Heart right ventricle (tissue), 16 donors: ENCODE results near the gene PALD1. TPM values are rescaled to one million over a fixed set of nuclear protein-coding genes. Genes with fewer than 3 reads are reported as not detected.

Experiments
- ATAC-seq, 8 donors: fragments of 200-7000 bp; cut with Tn5 transposase; one replicate each; pipeline ENCODE4 v1.9.1; 2020; ENCODE audit warnings: mild to moderate bottlenecking in 8 of 8, moderate library complexity in 8 of 8, moderate number of reproducible peaks in 1 of 8
- DNase-seq, 2 donors: peaks; one replicate each; pipeline ENCODE4 v3.0.0-alpha.2; 2020
- H3K27ac ChIP-seq, 10 donors: fragments of 200-600 bp; sonication (generic) in 2 of 10; one replicate each; pipeline versions ENCODE4 v1.5.0 to v1.8.0; 2020 to 2022; ENCODE audit warnings: mild to moderate bottlenecking in 3 of 10
- H3K27me3 ChIP-seq, 7 donors: fragments of 200-600 bp; one replicate each; pipeline ENCODE4 v1.8.0; 2021 to 2022; ENCODE audit warnings: mild to moderate bottlenecking in 2 of 7
- H3K36me3 ChIP-seq, 9 donors: fragments of 200-600 bp; sonication (generic) in 1 of 9; one replicate each; pipeline versions ENCODE4 v1.5.0 to v1.8.0; 2020 to 2022; ENCODE audit warnings: mild to moderate bottlenecking in 2 of 9
- H3K4me1 ChIP-seq, 9 donors: fragments of 200-600 bp; sonication (generic) in 1 of 9; one replicate each; pipeline versions ENCODE4 v1.5.0 to v1.8.0; 2020 to 2022; ENCODE audit warnings: mild to moderate bottlenecking in 4 of 9
- H3K4me3 ChIP-seq, 10 donors: fragments of 200-600 bp; sonication (generic) in 2 of 10; one replicate each; pipeline versions ENCODE4 v1.5.0 to v1.8.0; 2020 to 2022; ENCODE audit warnings: mild to moderate bottlenecking in 7 of 10, moderate library complexity in 2 of 10
- H3K9me3 ChIP-seq, 11 donors: fragments of 200-600 bp in 10 of 11; sonication (generic) in 2 of 11; one replicate each; pipeline versions ENCODE4 v1.5.0 to v1.8.0; 2013 to 2022; ENCODE audit warnings: mild to moderate bottlenecking in 2 of 11, control low read depth in 1 of 11, moderate library complexity in 1 of 11
- CTCF ChIP-seq, 9 donors: fragments of 200-600 bp; sonication (generic) in 2 of 9; IDR thresholded peaks; one replicate each; pipeline versions ENCODE4 v1.5.0 to v1.8.0; 2021 to 2022; ENCODE audit warnings: antibody characterized with exemption in 9 of 9, mild to moderate bottlenecking in 5 of 9, moderate library complexity in 1 of 9
- WGBS, 2 donors: extraction: QIAGEN DNeasy Blood & Tissue Kit; methylation state at CpG; one replicate each; pipeline ENCODE4 v1.1.7; 2013; ENCODE audit warnings: inconsistent platforms in 1 of 2; 5-methylcytosine and 5-hydroxymethylcytosine counted together
- intact Hi-C, 10 donors: fragments of 100-400 bp; cut with DNase I; formaldehyde crosslinking; loops; one replicate each; pipeline versions ENCODE4 v1.11.1 to v1.14.2; 2022
- polyA plus RNA-seq, 2 donors: library from polyadenylated mRNA; stranded (reverse); fragments of 200-250 nt; gene quantifications; one replicate each; pipeline ENCODE4 v1.2.3, GENCODE V29; 2013
- total RNA-seq, 10 donors: library from RNA; stranded (reverse); fragmentation: NEBNext Ultra II Directional in 3 of 10; extraction: Animal tissue kit (Norgen Biotek cat#: 25700) in 3 of 10; gene quantifications; one replicate each; pipeline versions ENCODE4 v1.2.1 to v1.2.4, GENCODE V29; 2021 to 2023
- donor health status: Arrhythmogenic right ventricular cardiomyopathy.
- donor health status: ischemic (EF 13 %, LVEDD 7.1; RV severe dilation, severe dysfunction).
- donor health status: healthy with polysubstance abuse.
- donor health status: DM: no; HTN: yes; CAD: no.
- donor health status: DM: no; HTN: no; CAD: no.
- donor health status: ischemic (EF 25% LVEDD 6.9; RV normal size, moderate dysfunction).
- donor health status: ischemic (EF 25% LVEDD 5.7; RV mildly dilated, moderate dysfunction).
- donor health status: healthy.
- donor health status: DM: yes; HTN: yes; CAD: no.
- donor health status: Ischemic cardiomyopathy.
- donor health status: ischemic (EF 35%, LVEDD 5.7; RV mildly dilated, moderate dysfunction).
- donor health status: nonischemic (EF 11% LVEDD 7.7; RV severe dilation, severe dysfunction).
- donor health status: DM: yes; HTN: yes; CAD: no.
- donor health status: PGD.
- donor health status: ischemic (EF 29% LVEDD 5.4; RV normal size, mild dysfunction).
- donor health status: nonischemic (EF 23%, LVEDD 6.1; RV moderate dilation, normal function).

PALD1 gene
- total and polyA plus RNA-seq, 12 donors = 4.1 to 10.3 (median 5.9) TPM

GRCh38 chr10:70461397-70462348 is 16.9 kb upstream of the PALD1 start:
- peak overlapping the region in 5 of 10 donors; percentile 6 to 47 (median 17) for H3K27ac ChIP-seq
- intact Hi-C loops = loop anchor here (1.0 to 10.0 kb wide), 12 partner anchors 46 to 421 kb away; no protein-coding TSS in a partner anchor
- H3K4me1 ChIP-seq = peaks cover 16 to 53% (median 37%) of the 10 kb centered on the region in 9 donors

GRCh38 chr10:70462349-70462984 is 16.1 kb upstream of the PALD1 start:
- no peaks in the 10 kb centered on the region for H3K9me3 ChIP-seq
- peak in 3 of 9 donors; percentile 8 to 32 (median 19) for TF ChIP-seq CTCF (IDR thresholded peaks at IDR 0.05)
- no peak overlapping the region for H3K4me3 ChIP-seq
- 4 to 16% methylated on average over 4 of the region's 4 CpGs for WGBS, 2 donors
- H3K27me3 ChIP-seq = peaks cover 0 to 28% (median 0%) of the 10 kb centered on the region in 7 donors
- DNase-seq = peak; percentile 82 to 87
- H3K27ac ChIP-seq = peak overlapping the region in 6 of 10 donors; percentile 6 to 47 (median 16)
- intact Hi-C loops = loop anchor here in 9 of 10 donors (2.0 to 10.0 kb wide), 10 partner anchors 45 to 420 kb away; no protein-coding TSS in a partner anchor
- no peaks in the 10 kb centered on the region for H3K36me3 ChIP-seq
- ATAC-seq = peak; percentile 44 to 82 (median 68)
- peaks cover 16 to 47% (median 34%) of the 10 kb centered on the region in 9 donors for H3K4me1 ChIP-seq

More at GRCh38 chr10:70461397-70462348, 16.9 kb upstream of the PALD1 start:
- WGBS, 2 donors = 51 to 55% methylated on average over 13 of the region's 13 CpGs
- ATAC-seq = peak; percentile 42 to 73 (median 54)
- peak; percentile 52 to 56 for DNase-seq
- H3K4me3 ChIP-seq = no peak overlapping the region
- TF ChIP-seq CTCF (IDR thresholded peaks at IDR 0.05) = peak; percentile 82 to 95 (median 88)
- H3K27me3 ChIP-seq = peaks cover 0 to 34% (median 0%) of the 10 kb centered on the region in 7 donors
- no peaks in the 10 kb centered on the region for H3K36me3 ChIP-seq
- no peaks in the 10 kb centered on the region for H3K9me3 ChIP-seq

GRCh38 chr10:70465278-70465677 is 13.3 kb upstream of the PALD1 start:
- 97% methylated on average over 4 of the region's 4 CpGs for WGBS, 2 donors
- Histone ChIP-seq H3K9me3 (no peaks in the 10 kb centered on the region), H3K4me3 (no peak overlapping the region), H3K27me3 (no peaks in the 10 kb centered on the region), H3K27ac (no peak overlapping the region), H3K36me3 (no peaks in the 10 kb centered on the region), H3K4me1 (peaks cover 12 to 40% (median 25%) of the 10 kb centered on the region in 9 donors)
- ATAC-seq (no peak), DNase-seq (no peak)
- TF ChIP-seq CTCF (IDR thresholded peaks at IDR 0.05) = no peak
- intact Hi-C loops = loop anchor here in 4 of 10 donors (5.0 to 10.0 kb wide), 2 partner anchors 290 to 297 kb away; no protein-coding TSS in a partner anchor

- no peak for TF ChIP-seq CTCF (IDR thresholded peaks at IDR 0.05)
- WGBS, 2 donors = 88 to 89% methylated on average over 2 of the region's 2 CpGs
- intact Hi-C loops = loop anchor here in 4 of 10 donors (5.0 to 10.0 kb wide), 2 partner anchors 289 to 296 kb away; no protein-coding TSS in a partner anchor
- H3K4me1 ChIP-seq = peaks cover 12 to 40% (median 25%) of the 10 kb centered on the region in 9 donors
- H3K4me3 ChIP-seq = no peak overlapping the region
- H3K27ac ChIP-seq = no peak overlapping the region
- no peaks in the 10 kb centered on the region for H3K27me3 ChIP-seq
- DNase-seq (no peak), ATAC-seq (no peak)
- no peaks in the 10 kb centered on the region for H3K9me3 ChIP-seq
- H3K36me3 ChIP-seq = no peaks in the 10 kb centered on the region
These were observed 12.7 kb upstream of the PALD1 start for GRCh38 chr10:70465832-70466231.
